ENCODE measurements around the gene GIMAP8.

The GIMAP8 gene

GRCh38 chr7:150412016-150412415 is 38.4 kb upstream of the GIMAP8 start:
- FAIRE-seq: no peak

GRCh38 chr7:150412518-150413488 is 37.6 kb upstream of the GIMAP8 start:
- no peak for FAIRE-seq

GRCh38 chr7:150413640-150414081 is 36.8 kb upstream of the GIMAP8 start:
- no peak for FAIRE-seq

GRCh38 chr7:150415161-150416153 is 35.0 kb upstream of the GIMAP8 start:
- no peak for FAIRE-seq

- FAIRE-seq: no peak
Measured at GRCh38 chr7:150417239-150417638, 33.2 kb upstream of the GIMAP8 start.

GRCh38 chr7:150417863-150418262 is 32.6 kb upstream of the GIMAP8 start:
- no peak for FAIRE-seq

GRCh38 chr7:150420242-150420641 is 30.2 kb upstream of the GIMAP8 start:
- FAIRE-seq: no peak

DNA sequence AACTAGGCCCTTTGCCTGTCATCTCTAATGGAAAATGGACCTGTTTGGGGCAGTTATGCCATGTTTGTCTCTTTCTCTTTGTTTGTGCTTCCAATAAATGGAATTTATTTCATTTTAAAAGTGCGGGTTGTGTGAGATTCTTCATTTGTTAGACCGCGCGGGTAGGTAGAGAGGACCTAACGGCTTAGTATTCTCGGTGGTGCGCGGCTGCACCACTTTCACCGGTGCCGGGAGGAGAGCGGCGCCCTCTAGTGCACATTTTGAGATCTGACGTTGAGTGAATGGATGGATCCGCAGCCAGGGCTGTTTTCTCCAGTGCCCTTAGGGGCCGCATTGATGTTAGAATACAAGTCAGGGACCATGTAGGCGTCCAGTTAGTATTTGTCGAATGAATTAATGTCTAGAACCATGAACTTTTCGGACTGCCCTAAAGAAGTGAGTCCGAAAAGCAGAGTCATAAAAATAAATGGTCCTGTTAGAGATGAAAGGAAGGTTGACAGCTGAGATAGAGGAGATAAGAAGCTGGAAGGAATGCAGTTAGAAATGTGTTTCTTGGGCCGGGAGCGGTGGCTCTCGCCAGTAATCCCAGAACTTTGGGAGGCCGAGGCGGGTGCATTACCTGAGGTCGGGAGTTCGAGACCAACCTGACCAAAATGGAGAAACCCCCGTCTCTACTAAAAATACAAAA is 29.3 kb upstream of the GIMAP8 start:
- no peak for FAIRE-seq

- FAIRE-seq: no peak
Measured at GRCh38 chr7:150421831-150422230, 28.6 kb upstream of the GIMAP8 start.

GRCh38 chr7:150425670-150426069 is 24.8 kb upstream of the GIMAP8 start:
- FAIRE-seq: no peak

- no peak for FAIRE-seq
Measured at GRCh38 chr7:150428671-150429451, 21.6 kb upstream of the GIMAP8 start.

DNA sequence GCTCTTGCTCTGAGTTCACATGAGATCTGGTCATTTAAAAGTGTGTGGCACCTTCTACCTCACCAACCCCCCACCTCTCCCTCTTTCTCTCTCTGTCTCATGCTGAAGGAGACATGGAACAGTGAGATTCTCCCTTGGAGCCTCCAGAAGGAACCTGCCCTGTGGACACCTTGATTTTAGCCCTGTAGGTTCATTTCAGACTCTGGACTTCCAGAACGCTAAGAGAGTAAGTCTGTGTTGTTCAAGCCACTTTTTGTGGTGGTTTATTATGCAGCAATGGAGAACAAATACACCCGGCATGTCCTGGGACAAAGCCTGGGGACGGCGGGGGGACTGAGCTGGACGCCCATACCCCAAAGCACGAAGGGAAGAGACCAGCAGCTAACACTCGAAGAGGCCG is 20.7 kb upstream of the GIMAP8 start:
- FAIRE-seq: no peak

- no peak for FAIRE-seq
Measured at GRCh38 chr7:150430465-150431085, 19.9 kb upstream of the GIMAP8 start.

GRCh38 chr7:150431839-150432658 is 18.4 kb upstream of the GIMAP8 start:
- no peak for FAIRE-seq

DNA sequence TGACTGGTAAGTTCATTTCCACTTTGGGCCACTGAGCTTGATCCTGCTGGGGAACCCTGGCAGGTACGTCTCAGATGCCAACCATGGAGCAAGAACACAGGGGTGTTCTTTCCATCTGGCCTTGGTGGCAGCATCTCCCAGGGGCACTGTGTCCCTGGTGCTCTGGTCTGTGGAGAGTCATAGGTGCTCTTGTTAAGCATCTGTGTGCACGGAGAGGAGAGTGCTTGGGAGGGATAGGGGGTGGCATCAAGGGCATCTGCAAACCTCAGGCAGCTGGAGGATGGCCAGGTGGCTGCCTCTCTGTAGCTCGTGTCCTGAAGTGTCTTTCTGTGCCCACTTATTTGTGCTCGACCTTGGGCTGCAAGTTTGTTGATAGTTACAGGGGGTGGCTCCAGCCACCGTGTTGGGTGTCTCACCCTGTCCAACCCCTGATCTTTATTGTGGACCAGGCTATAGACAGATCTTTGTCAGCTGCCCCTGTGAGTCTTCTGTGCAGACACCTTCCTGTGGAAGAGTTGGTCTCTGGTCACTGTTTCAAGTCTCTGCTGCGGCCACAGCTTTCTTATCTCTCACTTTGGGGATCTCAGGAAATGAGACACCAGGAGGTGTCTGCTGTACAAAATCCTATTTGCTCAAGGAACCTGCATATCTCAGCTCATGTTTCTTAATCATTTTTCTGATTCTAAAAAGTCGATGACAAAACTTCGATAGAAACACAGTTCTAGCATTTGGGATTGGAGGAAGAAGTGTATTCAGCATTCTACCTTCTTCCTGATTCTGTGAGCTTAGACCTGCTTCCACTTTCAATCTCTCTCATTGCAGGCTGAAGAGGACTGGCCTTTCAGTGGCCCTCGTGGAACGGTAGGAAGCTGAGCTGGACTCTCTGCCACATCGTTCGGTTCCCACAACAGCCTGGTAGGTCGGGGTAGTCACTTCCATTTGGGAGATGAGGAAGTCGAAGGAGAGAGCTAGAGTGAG is 17.2 kb upstream of the GIMAP8 start:
- no peak for FAIRE-seq

DNA sequence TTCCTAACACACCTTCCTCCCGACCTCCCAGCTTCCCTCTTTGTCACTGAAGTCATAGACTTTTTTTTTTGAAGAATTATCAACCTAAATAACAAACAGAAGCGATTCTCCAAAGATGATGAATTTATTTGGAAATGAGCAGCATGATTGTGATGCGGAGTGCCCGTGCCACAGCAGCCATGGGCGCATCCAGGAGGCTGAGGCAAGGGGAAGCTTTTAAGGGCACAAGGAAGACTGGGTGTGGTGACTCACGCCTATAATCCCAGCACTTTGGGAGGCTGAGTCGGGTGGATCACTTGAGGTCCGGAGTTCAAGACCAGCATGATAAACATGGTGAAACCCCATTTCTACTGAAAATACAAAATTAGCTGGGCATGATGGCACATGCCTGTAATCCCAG is 16.2 kb upstream of the GIMAP8 start:
- no peak for FAIRE-seq

- no peak for FAIRE-seq
Measured at GRCh38 chr7:150435047-150435389, 15.4 kb upstream of the GIMAP8 start.

- no peak for FAIRE-seq
Measured at GRCh38 chr7:150435390-150436073, 14.9 kb upstream of the GIMAP8 start.

GRCh38 chr7:150439967-150440366 is 10.5 kb upstream of the GIMAP8 start:
- no peak for FAIRE-seq

All from islet of Langerhans (tissue), 1 donor.